Endodermal cell (in vitro differentiated cells): Measurements from ENCODE around the gene TPRG1L. TPM values are rescaled to one million over a fixed set of nuclear protein-coding genes. Genes with fewer than 3 reads are reported as not detected.
A peak's percentile ranks its signal among the peaks of the same experiment; 100 is the strongest.

Experiments used
- DNase-seq: peaks from one replicate; pipeline ENCODE4 v3.0.0-alpha.2; 2017
- H3K27ac ChIP-seq: 2 replicates; pipeline ENCODE4 v1.5.1; 2013; ENCODE audit warnings: mild to moderate bottlenecking, low read depth, low read length, moderate library complexity
- H3K27me3 ChIP-seq: 2 replicates; pipeline ENCODE4 v1.6.1; 2013; ENCODE audit warnings: mild to moderate bottlenecking, low read length, moderate library complexity; ENCODE audit not compliant: insufficient read depth, control insufficient read depth, poor library complexity, severe bottlenecking
- H3K36me3 ChIP-seq: 2 replicates; pipeline ENCODE4 v1.7.0; 2013; ENCODE audit warnings: mild to moderate bottlenecking, low read length, moderate library complexity; ENCODE audit not compliant: control insufficient read depth, insufficient read depth
- H3K4me1 ChIP-seq: one replicate; pipeline ENCODE4 v1.7.0; 2013; ENCODE audit warnings: low read length; ENCODE audit not compliant: control insufficient read depth, insufficient read depth
- H3K4me3 ChIP-seq: 2 replicates; pipeline ENCODE4 v1.5.1; 2013; ENCODE audit warnings: mild to moderate bottlenecking, low read length, moderate library complexity
- H3K9ac ChIP-seq: 2 replicates; pipeline ENCODE4 v1.6.1; 2013; ENCODE audit warnings: mild to moderate bottlenecking, low read length, moderate library complexity; ENCODE audit not compliant: poor library complexity, severe bottlenecking; ENCODE audit errors: extremely low read depth
- H3K9me3 ChIP-seq: 2 replicates; pipeline ENCODE4 v1.6.1; 2013; ENCODE audit warnings: mild to moderate bottlenecking, low read length, moderate library complexity; ENCODE audit not compliant: control insufficient read depth
- H3K27ac Mint-ChIP-seq: 2 replicates; pipeline ENCODE4 v1.8.0; 2020; ENCODE audit warnings: mixed read lengths
- H3K27me3 Mint-ChIP-seq: 2 replicates; pipeline ENCODE4 v1.8.0; 2021; ENCODE audit warnings: mild to moderate bottlenecking, mixed read lengths; ENCODE audit not compliant: insufficient read depth
- H3K36me3 Mint-ChIP-seq: 2 replicates; pipeline ENCODE4 v1.8.0; 2020; ENCODE audit warnings: low read depth, mixed read lengths
- H3K4me1 Mint-ChIP-seq: 2 replicates; pipeline ENCODE4 v1.8.0; 2020; ENCODE audit warnings: mixed read lengths
- H3K4me3 Mint-ChIP-seq: 2 replicates; pipeline ENCODE4 v1.8.0; 2020; ENCODE audit warnings: mild to moderate bottlenecking, moderate library complexity, mixed read lengths
- H3K9me3 Mint-ChIP-seq: 2 replicates; pipeline ENCODE4 v1.8.0; 2020; ENCODE audit warnings: mild to moderate bottlenecking, mixed read lengths
- CTCF ChIP-seq: fragments of 200-600 bp; sonication (generic); conservative IDR thresholded peaks from 2 replicates; pipeline ENCODE4 v1.5.0; 2021; ENCODE audit warnings: antibody characterized with exemption, mild to moderate bottlenecking
- WGBS, 2 experiments: methylation state at CpG; one replicate each; pipeline versions ENCODE4 v1.1.5 to v1.1.7; 2013; ENCODE audit warnings: missing lambda C conversion rate in 2 of 2, mixed read lengths in 1 of 2; ENCODE audit not compliant: insufficient coverage in 1 of 2, insufficient read length in 1 of 2; 5-methylcytosine and 5-hydroxymethylcytosine counted together
- total RNA-seq, 2 donors: library from RNA; stranded (reverse); fragmentation: NEBNext Ultra II Directional in 1 of 2; extraction: Animal tissue kit (Norgen Biotek cat#: 25700) in 1 of 2; gene quantifications; 2 replicates in 1 of 2; 3 replicates in 1 of 2; pipeline ENCODE4 v1.2.1, GENCODE V29; 2021

The TPRG1L gene
- total RNA-seq, 2 donors from 2014 or later, result 50.4 to 56.4 TPM

- H3K27me3 Mint-ChIP-seq, result peaks cover 76% of the 10 kb centered on the region
- Histone ChIP-seq H3K27me3 (peaks cover 70% of the 10 kb centered on the region), H3K4me3 (no peak overlapping the region), H3K9ac (no peak overlapping the region), H3K36me3 (no peaks in the 10 kb centered on the region), H3K4me1 (peaks cover 2% of the 10 kb centered on the region), H3K27ac (no peak overlapping the region), H3K9me3 (no peaks in the 10 kb centered on the region)
- WGBS, 2 experiments, result 27 to 37% methylated on average over 9 to 10 of the region's 10 CpGs
- peaks cover 8% of the 10 kb centered on the region for H3K4me1 Mint-ChIP-seq
- H3K9me3 Mint-ChIP-seq, result no peaks in the 10 kb centered on the region
- H3K4me3 Mint-ChIP-seq, result peak overlapping the region; percentile 42
- no peak for TF ChIP-seq CTCF
- no peak overlapping the region for H3K27ac Mint-ChIP-seq
- DNase-seq, result no peak
- H3K36me3 Mint-ChIP-seq, result no peaks in the 10 kb centered on the region
Observed at GRCh38 chr1:3653286-3653618, 28.4 kb downstream of the TPRG1L start.

GRCh38 chr1:3654549-3655281 lies 29.9 kb downstream of the TPRG1L start:
- WGBS, 2 experiments, result 89 to 92% methylated on average over 21 to 22 of the region's 22 CpGs
- TF ChIP-seq CTCF, result no peak
- DNase-seq, result no peak
- peaks cover 83% of the 10 kb centered on the region for H3K27me3 Mint-ChIP-seq
- Histone ChIP-seq H3K4me1 (no peaks in the 10 kb centered on the region), H3K36me3 (no peaks in the 10 kb centered on the region), H3K9me3 (no peaks in the 10 kb centered on the region), H3K27me3 (peaks cover 79% of the 10 kb centered on the region), H3K9ac (no peak overlapping the region), H3K27ac (no peak overlapping the region), H3K4me3 (no peak overlapping the region)
- H3K9me3 Mint-ChIP-seq, result no peaks in the 10 kb centered on the region
- no peak overlapping the region for H3K27ac Mint-ChIP-seq
- H3K36me3 Mint-ChIP-seq, result no peaks in the 10 kb centered on the region
- H3K4me3 Mint-ChIP-seq, result no peak overlapping the region
- peaks cover 4% of the 10 kb centered on the region for H3K4me1 Mint-ChIP-seq

GRCh38 chr1:3656450-3657095 lies 31.8 kb downstream of the TPRG1L start:
- DNase-seq, result no peak
- Histone ChIP-seq H3K27me3 (peaks cover 73% of the 10 kb centered on the region), H3K36me3 (no peaks in the 10 kb centered on the region), H3K4me3 (no peak overlapping the region), H3K27ac (no peak overlapping the region), H3K9ac (no peak overlapping the region), H3K4me1 (no peaks in the 10 kb centered on the region), H3K9me3 (no peaks in the 10 kb centered on the region)
- no peaks in the 10 kb centered on the region for H3K9me3 Mint-ChIP-seq
- H3K27me3 Mint-ChIP-seq, result peaks cover 69% of the 10 kb centered on the region
- no peaks in the 10 kb centered on the region for H3K36me3 Mint-ChIP-seq
- TF ChIP-seq CTCF, result no peak
- 91% methylated on average over 9 to 13 of the region's 13 CpGs for WGBS, 2 experiments
- H3K4me3 Mint-ChIP-seq, result no peak overlapping the region
- H3K27ac Mint-ChIP-seq, result no peak overlapping the region
- H3K4me1 Mint-ChIP-seq, result peaks cover 2% of the 10 kb centered on the region
